ENCODE results near the gene DACT2. TPM values are rescaled to one million over a fixed set of nuclear protein-coding genes. Genes with fewer than 3 reads are reported as not detected.

Gene DACT2
- total RNA-seq, 1 experiment from 2014 or later: not detected

DNA sequence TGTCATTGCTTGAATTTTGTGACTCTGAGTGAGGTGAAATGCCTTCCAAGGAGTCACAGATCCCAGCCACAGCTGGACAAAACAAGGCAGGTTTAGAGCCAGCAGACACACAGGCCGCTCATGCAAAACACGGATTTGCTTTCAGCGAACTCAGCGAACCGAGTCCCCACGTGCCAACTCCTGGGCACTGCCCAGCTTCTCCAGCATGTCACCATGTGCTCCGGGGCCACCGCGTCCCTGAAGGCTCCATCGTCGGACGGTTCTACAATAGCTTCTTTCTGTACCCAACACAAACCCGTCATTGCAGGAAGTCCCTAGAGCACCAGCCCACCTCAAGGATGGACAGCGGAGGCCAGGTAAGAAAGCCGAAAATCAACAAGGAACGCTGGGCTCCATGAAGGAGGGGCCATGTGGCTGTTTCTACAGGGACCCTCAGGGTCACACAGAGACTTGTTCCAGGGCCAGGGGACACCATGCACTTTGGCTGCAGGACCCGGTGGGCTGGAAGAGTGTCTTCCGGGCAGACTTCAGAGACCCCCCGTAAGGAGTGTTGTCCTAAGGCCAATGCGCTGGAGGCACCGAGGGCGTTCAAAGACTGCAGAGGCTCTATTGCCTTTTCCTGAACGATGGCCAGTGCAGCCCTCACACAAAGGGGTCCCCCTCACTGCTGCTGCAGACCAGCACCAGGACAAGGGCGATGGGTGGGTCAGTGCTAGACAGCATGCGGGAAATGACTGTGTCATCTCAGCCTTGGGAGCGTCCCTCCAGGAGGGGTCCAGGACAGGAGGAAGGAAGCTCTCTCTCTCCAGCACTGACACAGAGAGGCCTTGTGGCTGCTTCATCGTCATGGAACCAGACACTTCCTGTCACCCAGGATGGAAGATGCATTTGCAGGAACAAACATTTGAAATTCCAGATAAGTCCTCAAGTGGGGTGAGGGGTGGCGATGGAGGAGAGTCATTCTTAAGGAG, 19.8 kb downstream of the DACT2 start:
- H3K36me3 Mint-ChIP-seq (ENCODE audit: insufficient read depth, unreplicated experiment): no peaks in the 10 kb centered on the region
- ChIA-PET POLR2A (interaction anchor here (0.9 kb wide), 1 partner anchor 12 kb away, joined by 3 read pairs; no protein-coding TSS in a partner anchor), CTCF (no interaction called here)
- H3K27me3 Mint-ChIP-seq (ENCODE audit: insufficient read depth, unreplicated experiment): peaks cover 37% of the 10 kb centered on the region
- intact Hi-C loops (cut with micrococcal nuclease): no loop called here
- H3K27ac Mint-ChIP-seq (ENCODE audit: low read depth, unreplicated experiment): no peak overlapping the region
- no peak for DNase-seq (ENCODE audit: unreplicated experiment)
- no peaks in the 10 kb centered on the region for H3K4me1 Mint-ChIP-seq (ENCODE audit: insufficient read depth, unreplicated experiment)
- BruUV-seq (replicated peaks): no TSS peak
- TF ChIP-seq, protein P1, sequence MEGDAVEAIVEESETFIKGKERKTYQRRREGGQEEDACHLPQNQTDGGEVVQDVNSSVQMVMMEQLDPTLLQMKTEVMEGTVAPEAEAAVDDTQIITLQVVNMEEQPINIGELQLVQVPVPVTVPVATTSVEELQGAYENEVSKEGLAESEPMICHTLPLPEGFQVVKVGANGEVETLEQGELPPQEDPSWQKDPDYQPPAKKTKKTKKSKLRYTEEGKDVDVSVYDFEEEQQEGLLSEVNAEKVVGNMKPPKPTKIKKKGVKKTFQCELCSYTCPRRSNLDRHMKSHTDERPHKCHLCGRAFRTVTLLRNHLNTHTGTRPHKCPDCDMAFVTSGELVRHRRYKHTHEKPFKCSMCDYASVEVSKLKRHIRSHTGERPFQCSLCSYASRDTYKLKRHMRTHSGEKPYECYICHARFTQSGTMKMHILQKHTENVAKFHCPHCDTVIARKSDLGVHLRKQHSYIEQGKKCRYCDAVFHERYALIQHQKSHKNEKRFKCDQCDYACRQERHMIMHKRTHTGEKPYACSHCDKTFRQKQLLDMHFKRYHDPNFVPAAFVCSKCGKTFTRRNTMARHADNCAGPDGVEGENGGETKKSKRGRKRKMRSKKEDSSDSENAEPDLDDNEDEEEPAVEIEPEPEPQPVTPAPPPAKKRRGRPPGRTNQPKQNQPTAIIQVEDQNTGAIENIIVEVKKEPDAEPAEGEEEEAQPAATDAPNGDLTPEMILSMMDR (IDR thresholded peaks at IDR 0.05; ENCODE audit: unreplicated experiment): no peak
- H3K9me3 Mint-ChIP-seq (ENCODE audit: unreplicated experiment): no peaks in the 10 kb centered on the region
- H3K4me3 Mint-ChIP-seq (ENCODE audit: unreplicated experiment): no peak overlapping the region

DNA sequence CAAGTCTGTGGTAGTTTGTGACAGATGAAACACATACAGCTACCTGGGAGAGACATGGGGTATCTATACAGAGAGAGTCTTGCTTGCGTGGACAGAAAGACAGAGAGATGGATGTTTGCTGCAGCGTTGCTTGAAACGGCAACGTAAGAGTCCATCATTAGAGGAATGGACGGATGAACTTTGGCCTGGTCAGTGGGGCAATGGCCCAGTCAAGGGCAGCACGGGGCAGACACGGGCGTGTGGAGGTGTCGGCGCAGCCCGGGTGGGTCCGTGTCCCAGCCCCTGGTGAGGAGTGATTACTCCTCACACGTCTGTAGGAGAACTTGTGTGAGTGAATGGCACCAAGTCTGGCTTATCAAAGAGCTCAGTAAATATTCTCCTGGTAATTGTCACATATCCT, 21.9 kb downstream of the DACT2 start:
- Mint-ChIP-seq H3K4me3 (ENCODE audit: unreplicated experiment) (no peak overlapping the region), H3K4me1 (ENCODE audit: insufficient read depth, unreplicated experiment) (no peaks in the 10 kb centered on the region), H3K27me3 (ENCODE audit: insufficient read depth, unreplicated experiment) (peaks cover 15% of the 10 kb centered on the region), H3K36me3 (ENCODE audit: insufficient read depth, unreplicated experiment) (no peaks in the 10 kb centered on the region), H3K9me3 (ENCODE audit: unreplicated experiment) (no peaks in the 10 kb centered on the region), H3K27ac (ENCODE audit: low read depth, unreplicated experiment) (no peak overlapping the region)
- CTCF ChIA-PET: interaction anchor here (0.6 kb wide), 1 partner anchor 12 kb away, joined by 3 read pairs; no protein-coding TSS in a partner anchor
- POLR2A ChIA-PET: no interaction called here
- BruUV-seq (replicated peaks): no TSS peak
- intact Hi-C loops (cut with micrococcal nuclease): no loop called here
- DNase-seq (ENCODE audit: unreplicated experiment): no peak
- TF ChIP-seq, protein P1 (IDR thresholded peaks at IDR 0.05; ENCODE audit: unreplicated experiment): no peak

DNA sequence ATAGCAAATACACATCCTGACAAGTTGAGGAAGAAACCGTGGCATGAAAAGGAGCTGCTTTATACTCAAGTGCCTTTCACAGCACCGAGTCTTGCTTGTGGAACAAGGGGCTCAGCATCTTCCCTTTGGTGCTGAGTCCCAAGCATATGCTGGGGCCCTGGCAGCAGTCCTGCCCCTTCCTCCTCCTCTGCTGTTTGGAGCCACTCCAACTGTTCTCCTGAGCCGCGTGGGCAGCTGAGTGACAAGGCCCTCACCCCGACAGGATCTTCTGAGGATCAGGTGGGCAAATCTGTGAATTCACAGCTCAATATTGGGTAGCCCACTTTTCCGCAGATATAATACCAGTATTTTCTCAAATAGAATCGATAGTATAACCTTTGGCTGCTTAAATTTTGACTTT, 24.7 kb downstream of the DACT2 start:
- DNase-seq (ENCODE audit: unreplicated experiment): no peak
- TF ChIP-seq, protein P1 (IDR thresholded peaks at IDR 0.05; ENCODE audit: unreplicated experiment): no peak
- no TSS peak for BruUV-seq (replicated peaks)
- intact Hi-C loops (cut with micrococcal nuclease): no loop called here
- ChIA-PET POLR2A (interaction anchor here (0.6 kb wide), 1 partner anchor 199 kb away, joined by 3 read pairs; no protein-coding TSS in a partner anchor), CTCF (no interaction called here)
- no peaks in the 10 kb centered on the region for H3K9me3 Mint-ChIP-seq (ENCODE audit: unreplicated experiment)
- no peaks in the 10 kb centered on the region for H3K27me3 Mint-ChIP-seq (ENCODE audit: insufficient read depth, unreplicated experiment)
- H3K27ac Mint-ChIP-seq (ENCODE audit: low read depth, unreplicated experiment): no peak overlapping the region
- no peaks in the 10 kb centered on the region for H3K4me1 Mint-ChIP-seq (ENCODE audit: insufficient read depth, unreplicated experiment)
- H3K4me3 Mint-ChIP-seq (ENCODE audit: unreplicated experiment): no peak overlapping the region
- no peaks in the 10 kb centered on the region for H3K36me3 Mint-ChIP-seq (ENCODE audit: insufficient read depth, unreplicated experiment)

DNA sequence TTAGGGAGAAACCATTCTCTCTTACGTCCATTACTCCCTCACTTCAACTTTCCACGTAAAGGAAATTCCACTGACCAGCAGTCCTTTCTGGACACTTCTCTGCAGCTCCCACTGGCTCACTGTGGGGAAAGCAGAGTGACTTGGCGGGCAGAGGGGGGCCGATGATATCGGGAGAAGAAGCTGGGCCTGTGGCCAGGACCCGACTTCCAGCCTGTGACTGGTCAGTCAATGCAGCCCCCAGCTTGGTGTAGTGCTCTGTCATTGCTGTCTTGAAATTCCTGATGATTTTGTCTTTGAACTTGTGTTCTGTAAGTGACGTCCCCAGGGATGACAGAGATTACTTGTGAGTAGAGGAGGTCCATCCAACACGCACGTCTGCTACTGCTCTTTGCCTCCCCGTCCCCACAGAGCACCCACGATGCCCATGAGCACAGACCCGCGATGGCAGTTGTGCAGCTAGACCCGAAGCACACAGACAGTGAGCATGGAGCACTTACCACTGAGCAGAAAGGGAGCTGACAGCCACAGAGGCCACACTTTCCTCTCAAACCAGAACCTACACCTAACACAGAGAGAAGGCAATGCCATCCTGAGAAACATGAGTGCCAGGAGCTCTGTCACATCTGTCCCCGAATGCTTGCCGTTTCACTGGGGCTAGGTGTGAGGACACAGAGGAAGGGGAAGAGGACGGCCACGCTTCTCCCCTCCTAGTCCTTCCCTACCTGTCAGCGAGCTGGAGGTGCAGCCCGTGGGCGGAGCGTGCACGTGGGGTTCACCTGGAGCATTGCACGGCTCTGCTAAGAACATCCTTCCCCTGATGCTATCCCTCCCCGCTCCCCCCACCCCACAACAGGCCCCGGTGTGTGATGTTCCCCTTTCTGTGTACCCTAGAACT, 25.7 kb downstream of the DACT2 start:
- Mint-ChIP-seq H3K4me3 (ENCODE audit: unreplicated experiment) (no peak overlapping the region), H3K9me3 (ENCODE audit: unreplicated experiment) (no peaks in the 10 kb centered on the region), H3K36me3 (ENCODE audit: insufficient read depth, unreplicated experiment) (no peaks in the 10 kb centered on the region), H3K27ac (ENCODE audit: low read depth, unreplicated experiment) (no peak overlapping the region), H3K4me1 (ENCODE audit: insufficient read depth, unreplicated experiment) (no peaks in the 10 kb centered on the region), H3K27me3 (ENCODE audit: insufficient read depth, unreplicated experiment) (no peaks in the 10 kb centered on the region)
- POLR2A ChIA-PET: interaction anchor here (0.6 kb wide), 1 partner anchor 479 kb away, joined by 3 read pairs; no protein-coding TSS in a partner anchor
- no peak for DNase-seq (ENCODE audit: unreplicated experiment)
- TF ChIP-seq, protein P1 (IDR thresholded peaks at IDR 0.05; ENCODE audit: unreplicated experiment): no peak
- intact Hi-C loops (cut with micrococcal nuclease): no loop called here
- BruUV-seq (replicated peaks): no TSS peak
- CTCF ChIA-PET: interaction anchor here (0.5 kb wide), 1 partner anchor 155 kb away, joined by 3 read pairs; no protein-coding TSS in a partner anchor

All from MCF 10A (cell line).